ENCODE results near the gene TP73.

Gene TP73

GRCh38 chr1:3759796-3760195 is 107.5 kb downstream of the TP73 start:
- no peak for TF ChIP-seq CTCF (IDR thresholded peaks at IDR 0.05; ENCODE audit: borderline replicate concordance, control extremely low read depth, extremely low read depth, insufficient read depth, missing control alignments)
- DNase-seq (ENCODE audit: low spot score) = no peak
- in situ Hi-C loops (cut with MboI; ENCODE audit: low sequenced_read_pairs, unreplicated experiment) = no loop called here

- in situ Hi-C loops (cut with MboI; ENCODE audit: low sequenced_read_pairs, unreplicated experiment) = no loop called here
- DNase-seq (ENCODE audit: low spot score) = no peak
- TF ChIP-seq CTCF (IDR thresholded peaks at IDR 0.05; ENCODE audit: borderline replicate concordance, control extremely low read depth, extremely low read depth, insufficient read depth, missing control alignments) = no peak
These were observed 109.1 kb downstream of the TP73 start for GRCh38 chr1:3761296-3762010.

GRCh38 chr1:3762151-3762872 is 110.0 kb downstream of the TP73 start:
- TF ChIP-seq CTCF (IDR thresholded peaks at IDR 0.05; ENCODE audit: borderline replicate concordance, control extremely low read depth, extremely low read depth, insufficient read depth, missing control alignments) = no peak
- in situ Hi-C loops (cut with MboI; ENCODE audit: low sequenced_read_pairs, unreplicated experiment) = no loop called here
- DNase-seq (ENCODE audit: low spot score) = no peak

GRCh38 chr1:3762873-3763228 is 110.5 kb downstream of the TP73 start:
- no peak for DNase-seq (ENCODE audit: low spot score)
- in situ Hi-C loops (cut with MboI; ENCODE audit: low sequenced_read_pairs, unreplicated experiment) = no loop called here
- TF ChIP-seq CTCF (IDR thresholded peaks at IDR 0.05; ENCODE audit: borderline replicate concordance, control extremely low read depth, extremely low read depth, insufficient read depth, missing control alignments) = no peak

GRCh38 chr1:3763351-3764125 is 111.2 kb downstream of the TP73 start:
- DNase-seq (ENCODE audit: low spot score) = no peak
- TF ChIP-seq CTCF (IDR thresholded peaks at IDR 0.05; ENCODE audit: borderline replicate concordance, control extremely low read depth, extremely low read depth, insufficient read depth, missing control alignments) = no peak
- in situ Hi-C loops (cut with MboI; ENCODE audit: low sequenced_read_pairs, unreplicated experiment) = no loop called here

- in situ Hi-C loops (cut with MboI; ENCODE audit: low sequenced_read_pairs, unreplicated experiment) = no loop called here
- no peak for TF ChIP-seq CTCF (IDR thresholded peaks at IDR 0.05; ENCODE audit: borderline replicate concordance, control extremely low read depth, extremely low read depth, insufficient read depth, missing control alignments)
These were observed 115.1 kb downstream of the TP73 start for GRCh38 chr1:3767328-3767925.

More at GRCh38 chr1:3767328-3767925, 115.1 kb downstream of the TP73 start:
- DNase-seq (ENCODE audit: low spot score) = no peak

Data from GM13976 (cell line).